HS-5 (cell line): ENCODE measurements around the gene VWF.
"Not testable (repeated sequence)": the region's sequence is repeated elsewhere in the genome, so short reads cannot be mapped to it uniquely, and the experiment has no call there.

Source experiments
- DNase-seq: peaks from one replicate; pipeline ENCODE4 v3.0.0-alpha.2; 2012; ENCODE audit warnings: low read depth

The VWF gene

DNA sequence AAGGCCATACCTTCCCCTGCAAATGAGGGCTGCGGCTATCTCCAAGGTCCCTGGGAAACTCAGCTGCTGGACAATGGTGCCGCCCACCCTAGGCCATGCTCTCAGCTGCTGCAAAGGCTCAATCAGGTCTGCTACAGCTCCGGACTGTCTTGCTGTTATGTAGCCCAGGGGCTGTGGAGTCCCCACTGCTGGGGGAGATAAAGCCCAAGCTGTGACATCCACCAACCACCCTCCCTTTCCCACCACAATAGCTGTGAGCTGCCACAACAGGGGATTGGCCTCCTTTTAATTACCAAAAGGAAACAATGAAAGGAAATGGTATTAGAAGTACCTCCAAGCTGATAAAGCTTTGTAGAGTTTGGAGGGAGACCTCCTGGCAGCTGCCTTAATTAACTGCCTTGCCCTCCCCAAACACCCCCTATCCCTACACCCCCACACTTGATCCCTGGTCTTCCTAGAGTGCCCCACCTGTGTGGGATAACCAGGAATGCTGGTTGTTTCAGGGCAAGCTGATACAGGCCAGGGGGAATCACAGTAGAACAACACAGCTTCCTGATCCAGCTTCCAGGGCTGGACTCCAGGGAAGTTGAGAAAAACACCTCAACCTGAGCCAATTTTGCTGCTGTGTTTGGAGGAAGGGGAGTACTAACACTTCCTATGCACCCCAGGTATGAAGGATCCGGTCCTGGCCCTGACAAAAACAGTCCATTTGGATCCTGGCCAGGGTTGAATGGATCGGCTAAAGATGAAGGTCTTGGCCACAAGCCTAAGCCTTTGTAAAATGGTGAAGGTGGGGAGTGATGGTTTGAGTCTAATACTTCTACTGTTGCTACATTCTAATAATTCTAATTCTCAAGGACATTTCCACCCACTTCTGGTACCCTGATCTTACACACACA is at the start of gene VWF:
VWF (minus strand) TSS at position 260 of the 899 bp plus-strand sequence. CDS start 1,474 bp downstream, outside the sequence.
- DNase-seq = no peak

DNA sequence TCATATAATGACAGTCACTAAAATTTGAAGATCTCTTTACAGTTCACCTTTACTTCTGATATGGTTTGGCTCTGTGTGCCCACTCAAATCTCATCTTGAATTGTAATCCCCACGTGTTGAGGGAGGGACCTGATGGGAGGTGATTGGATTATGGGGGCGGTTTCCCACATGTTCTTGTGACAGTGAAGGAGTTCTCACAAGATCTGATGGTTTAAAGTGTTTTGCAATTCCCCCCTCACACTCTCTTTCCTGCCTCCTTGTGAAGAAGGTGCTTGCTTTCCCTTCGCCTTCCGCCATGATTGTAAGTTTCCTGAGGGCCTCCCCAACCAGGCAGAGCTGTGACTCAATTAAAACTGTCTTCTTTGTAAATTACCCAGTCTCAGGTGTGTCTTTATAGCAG is 48.4 kb upstream of the VWF start:
- DNase-seq = no peak

DNA sequence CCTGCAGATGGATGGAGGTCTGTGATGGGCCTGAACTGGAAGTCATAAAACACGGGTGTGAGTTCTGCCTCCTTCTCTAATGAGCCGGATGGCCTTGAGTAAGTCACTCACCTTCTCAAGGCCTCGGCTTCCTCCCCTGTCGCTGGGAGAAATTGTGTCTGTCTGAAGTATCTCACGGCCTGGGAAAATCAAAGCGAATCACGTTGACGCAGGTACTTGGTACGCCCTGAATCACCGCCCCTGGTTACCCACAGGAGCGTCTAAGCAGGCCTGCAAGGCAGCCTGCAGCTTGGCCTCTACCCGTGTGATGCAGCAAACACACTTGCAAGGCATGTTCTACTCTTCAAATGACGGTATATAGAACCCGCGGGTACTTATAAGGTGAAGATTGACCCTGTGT is 47.6 kb upstream of the VWF start:
- no peak for DNase-seq

DNA sequence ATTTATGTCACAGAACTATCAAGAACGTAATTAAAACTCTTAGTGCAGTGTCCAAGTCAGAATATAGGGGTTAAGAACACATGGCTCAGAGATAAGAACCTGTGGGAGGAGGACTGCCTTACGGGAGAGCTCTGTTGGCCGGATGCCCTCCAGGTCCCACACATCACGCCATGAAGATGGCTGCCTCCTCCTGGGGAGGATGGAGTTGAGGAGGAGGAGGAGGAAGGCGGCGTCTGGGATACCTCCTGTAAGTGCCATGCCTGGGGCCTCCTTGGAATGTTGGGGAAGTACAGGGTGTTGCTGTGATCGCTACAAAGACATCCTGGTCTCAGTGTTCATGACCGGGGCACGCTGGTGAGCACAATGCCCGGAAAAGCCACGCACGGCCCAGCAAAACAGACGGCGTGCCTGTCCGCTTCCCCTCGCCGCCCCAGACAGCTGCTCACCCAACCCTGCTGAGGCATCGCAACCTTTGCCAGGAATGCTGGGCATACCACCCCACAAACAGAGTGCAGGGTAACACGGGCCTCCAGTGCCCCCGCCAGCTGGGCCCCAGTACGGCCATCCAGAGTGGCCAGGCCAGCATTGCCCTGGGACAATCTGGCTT is 47.0 kb upstream of the VWF start:
- DNase-seq = no peak

DNA sequence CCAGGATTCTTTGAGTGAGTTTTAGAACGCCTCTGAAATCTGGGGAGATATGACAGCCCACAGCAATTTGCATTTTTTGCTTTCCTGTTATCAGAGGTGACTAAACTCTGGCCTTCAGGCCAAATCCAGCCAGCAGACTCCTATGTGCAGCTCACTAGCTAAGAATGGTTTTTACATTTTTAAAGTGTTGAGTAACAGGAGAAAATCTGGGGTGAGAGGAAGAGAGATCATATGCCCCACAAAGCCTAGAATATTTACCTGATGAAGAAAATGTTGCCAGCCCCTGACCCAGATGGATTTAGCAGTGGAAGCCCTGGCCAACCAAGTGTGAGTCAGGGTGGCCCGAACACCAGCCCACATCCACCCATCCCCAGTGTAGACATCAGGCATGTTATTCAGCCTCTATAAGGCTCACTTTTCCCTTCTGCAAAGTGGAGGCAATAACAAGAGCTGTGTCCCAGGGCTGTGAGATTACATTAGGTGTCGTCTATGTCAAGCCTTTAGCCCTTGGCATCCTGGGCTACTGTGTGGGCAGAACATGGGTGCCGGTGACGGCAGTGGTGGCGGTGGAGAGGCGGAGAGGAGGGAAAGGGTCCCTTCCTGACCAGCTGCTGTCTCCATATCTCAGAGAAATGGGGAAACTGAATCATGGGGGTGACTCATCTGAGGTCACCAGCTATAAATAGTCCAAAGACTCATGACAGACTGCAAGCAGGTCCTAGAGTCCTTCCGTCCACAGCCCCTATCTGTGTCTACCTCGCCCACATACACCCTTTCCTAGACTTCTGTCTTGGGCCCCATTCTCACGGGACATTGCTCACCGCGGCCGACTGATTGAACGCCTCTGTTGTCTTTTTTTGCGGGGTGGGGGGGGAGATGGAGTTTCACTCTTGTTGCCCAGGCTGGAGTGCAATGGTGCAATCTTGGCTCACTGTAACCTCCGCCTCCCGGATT is 43.1 kb upstream of the VWF start:
- peak; percentile 94 for DNase-seq

DNA sequence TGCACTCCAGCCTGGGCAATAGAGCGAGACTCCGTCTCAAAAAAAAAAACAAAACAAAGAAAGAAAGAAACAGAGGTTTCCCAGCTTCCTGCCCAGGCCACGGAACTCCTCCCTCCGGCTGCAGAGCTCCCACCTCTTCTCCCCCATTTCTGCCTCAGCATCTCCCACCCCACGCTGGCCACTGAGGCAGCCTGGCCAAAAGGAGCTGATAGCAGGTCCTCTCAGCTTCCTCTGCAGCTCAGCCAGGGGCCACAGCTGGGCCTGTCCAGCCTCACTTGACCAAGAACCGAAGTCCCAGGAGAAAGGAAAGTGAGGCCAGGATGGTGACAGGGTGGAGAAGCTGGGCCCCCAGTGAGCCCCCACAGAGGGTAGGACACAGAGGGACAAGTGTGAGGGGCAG is 42.3 kb upstream of the VWF start:
- no peak for DNase-seq

DNA sequence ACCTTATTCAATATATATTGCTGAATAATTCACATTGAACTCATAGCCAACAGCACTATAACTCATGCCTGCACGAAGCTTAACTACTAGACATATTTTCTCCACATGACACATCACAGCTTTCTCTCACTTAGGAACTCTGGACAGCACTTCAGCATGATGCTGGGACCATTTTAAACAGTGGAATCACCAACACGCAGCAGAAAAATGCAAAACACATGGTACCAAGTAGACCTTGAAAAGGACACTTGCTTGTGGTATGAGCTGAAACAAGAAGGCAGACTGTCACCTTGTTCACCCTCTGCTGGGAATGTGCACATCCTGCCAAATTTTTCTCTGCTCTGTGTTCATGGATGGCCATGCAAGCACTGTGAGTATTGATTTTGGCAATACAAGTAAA is 40.9 kb upstream of the VWF start:
- DNase-seq = no peak

DNA sequence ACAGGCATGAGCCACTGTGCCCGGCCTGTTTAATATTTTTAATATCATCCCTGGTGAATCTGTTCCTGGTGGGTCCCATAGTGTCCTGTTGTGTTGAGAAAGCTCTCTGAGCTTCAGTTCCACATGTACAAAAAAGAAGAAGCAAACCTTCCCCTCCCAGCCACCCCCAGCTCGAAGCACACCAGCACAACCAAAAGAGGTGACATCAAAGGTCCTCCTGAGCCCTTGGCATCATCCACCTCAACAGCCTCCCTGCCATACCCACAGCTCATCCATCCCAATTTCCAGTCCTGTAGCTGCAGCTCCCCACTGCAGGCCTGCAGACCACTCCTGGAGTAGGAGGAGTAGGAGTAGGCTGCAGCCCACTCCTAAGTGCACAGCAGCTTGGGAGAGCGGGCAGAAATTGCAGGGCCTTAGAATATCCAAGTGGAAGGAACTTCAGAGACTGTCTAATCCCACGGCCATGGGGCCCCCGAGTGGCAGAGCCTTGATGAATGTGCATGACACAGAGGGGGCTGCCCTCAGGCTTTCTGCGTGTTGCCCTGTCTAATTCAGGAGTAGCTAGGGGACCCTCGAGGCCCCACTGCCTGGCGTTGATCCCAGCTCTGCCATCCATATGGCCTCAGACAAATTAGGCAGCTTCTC is 39.1 kb upstream of the VWF start:
- no peak for DNase-seq

DNA sequence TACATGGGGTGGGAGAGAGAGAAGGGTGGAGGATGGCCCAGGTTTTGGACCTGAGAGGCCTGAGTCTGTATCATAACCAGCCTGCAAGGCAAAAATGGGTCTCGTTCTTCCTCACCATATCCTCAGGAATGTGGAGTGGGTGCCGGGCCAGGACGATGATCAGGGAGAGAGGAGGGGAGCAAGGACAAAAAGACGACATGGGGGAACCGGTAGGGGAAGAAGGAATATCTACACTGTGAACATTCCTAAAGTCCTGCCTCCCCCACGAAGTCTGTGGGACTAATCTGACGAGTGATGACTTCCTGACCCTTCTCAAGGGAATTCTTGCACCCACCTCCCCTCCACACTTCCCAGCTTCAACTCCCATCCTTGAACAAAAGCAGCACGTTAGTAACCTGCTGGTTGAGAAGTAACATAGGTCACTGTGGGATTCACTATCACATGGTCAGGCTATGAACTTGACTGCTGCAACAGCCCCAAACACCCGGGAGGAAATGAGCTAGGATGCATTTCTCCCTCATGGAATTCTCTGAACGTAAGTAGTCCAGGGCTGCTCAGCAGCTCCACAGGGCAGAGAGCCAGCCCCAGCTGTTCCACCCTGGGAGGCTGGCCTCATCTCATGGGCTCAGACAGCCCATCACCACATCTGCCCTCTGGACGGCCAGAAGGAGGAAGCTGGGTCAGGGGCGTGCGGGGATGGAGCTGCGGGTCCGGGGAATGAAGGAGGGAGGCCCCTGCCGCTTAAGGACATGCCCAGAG is 36.8 kb upstream of the VWF start:
- DNase-seq = no peak

DNA sequence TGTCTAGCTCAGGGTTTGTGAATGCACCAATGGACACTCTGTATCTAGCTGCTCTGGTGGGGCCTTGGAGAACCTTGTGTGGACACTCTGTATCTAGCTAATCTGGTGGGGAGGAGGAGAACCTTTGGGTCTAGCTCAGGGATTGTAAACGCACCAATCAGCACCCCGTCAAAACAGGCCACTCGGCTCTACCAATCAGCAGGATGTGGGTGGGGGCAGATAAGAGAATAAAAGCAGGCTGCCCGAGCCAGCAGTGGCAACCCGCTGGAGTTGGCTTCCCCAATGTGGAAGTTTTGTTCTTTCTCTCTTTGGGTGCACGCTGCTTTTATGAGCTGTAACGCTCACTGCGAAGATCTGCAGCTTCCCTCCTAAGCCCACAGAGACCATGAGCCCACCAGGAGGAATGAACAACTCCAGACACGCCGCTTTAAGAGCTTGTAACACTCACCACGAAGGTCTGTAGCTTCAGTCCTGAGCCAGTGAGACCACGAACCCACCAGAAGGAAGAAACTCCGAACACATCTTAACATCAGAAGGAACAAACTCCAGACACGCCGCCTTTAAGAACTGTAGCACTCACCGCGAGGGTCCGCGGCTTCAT is 35.7 kb upstream of the VWF start:
- DNase-seq = not testable (repeated sequence)

DNA sequence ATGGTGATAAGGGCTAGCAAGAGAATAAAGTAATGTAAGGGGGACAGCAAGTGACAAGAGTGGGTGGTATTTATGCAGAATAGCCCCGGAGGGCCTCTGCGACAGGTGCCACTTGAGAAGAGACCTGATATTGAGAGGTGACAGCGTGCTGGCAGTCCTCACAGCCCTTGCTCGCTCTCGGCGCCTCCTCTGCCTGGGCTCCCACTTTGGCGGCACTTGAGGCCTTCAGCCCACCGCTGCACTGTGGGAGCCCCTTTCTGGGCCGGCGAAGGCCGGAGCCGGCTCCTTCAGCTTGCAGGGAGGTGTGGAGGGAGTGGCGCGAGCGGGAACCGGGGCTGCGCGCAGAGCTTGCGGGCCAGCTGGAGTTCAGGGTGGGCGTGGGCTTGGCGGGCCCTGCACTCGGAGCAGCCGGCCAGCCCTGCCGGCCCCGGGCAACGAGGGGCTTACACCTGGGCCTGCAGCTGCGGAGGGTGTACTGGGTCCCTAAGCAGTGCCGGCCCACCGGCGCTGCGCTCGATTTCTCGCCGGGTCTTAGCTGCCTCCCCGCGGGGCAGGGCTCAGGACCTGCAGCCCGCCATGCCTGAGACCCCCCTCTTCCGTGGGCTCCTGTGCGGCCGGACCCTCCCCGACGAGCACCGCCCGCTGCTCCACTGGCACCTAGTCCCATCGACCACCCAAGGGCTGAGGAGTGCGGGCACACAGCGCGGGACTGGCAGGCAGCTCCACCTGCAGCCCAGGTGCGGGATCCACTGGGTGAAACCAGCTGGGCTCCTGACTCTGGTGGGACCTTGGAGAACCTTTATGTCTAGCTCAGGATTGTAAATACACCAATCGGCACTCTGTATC is 34.9 kb upstream of the VWF start:
- not testable (repeated sequence) for DNase-seq

DNA sequence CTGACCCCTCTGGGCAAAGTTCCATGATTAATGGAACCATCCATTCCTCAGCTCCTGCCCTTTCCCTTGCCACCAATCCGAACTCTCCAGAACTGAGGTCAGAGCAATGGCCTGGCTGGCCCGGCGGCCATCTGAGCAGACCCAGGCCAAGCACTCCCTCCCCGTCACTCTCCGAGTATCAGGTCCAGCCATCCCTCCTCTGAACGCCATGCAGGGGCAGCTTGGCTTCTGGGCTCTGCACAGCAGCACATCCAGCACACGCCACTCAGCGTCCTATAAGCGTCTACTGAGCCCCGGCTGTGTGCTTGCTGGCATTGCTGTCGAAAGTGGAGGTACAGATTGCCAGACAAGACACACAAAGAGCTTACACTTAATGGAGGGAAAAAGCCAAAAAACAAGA is 34.3 kb upstream of the VWF start:
- DNase-seq = no peak

DNA sequence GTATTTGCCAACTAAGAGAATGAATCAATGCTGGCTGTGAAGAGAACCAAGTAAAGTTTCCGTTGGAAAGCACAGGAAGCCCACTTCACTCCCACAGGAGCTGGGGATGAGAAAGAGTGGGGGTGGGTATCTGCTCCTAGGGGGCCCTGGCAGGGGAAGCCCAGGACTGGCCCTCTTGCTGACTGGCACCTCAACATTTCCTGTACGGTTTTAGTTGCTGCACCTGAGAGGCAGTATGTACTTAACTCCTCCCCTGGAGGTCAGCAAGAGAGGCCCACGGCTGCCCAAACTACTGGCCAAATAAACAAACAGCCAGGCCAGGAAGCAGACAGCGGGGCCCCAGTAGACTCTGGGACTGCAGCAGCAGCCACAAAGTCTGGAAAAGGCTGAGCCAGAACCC is 33.8 kb upstream of the VWF start:
- DNase-seq = no peak

DNA sequence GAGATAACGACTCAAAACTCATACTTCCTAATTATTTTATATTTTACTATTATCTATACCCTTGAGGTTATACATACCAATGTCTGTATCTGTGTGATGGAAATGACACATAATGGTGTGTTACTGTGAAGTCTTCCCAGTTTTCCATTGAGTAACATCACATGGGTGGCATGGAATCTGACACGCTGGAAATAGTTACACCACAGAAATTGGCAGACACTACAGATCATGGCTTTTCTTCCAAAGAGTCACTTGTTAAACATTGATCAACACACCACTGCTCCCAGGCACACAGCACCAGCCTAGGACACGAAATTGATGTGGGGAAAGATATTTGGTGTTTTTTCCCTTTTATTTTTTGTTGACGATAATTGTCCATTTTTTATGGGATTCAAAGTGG is 33.0 kb upstream of the VWF start:
- DNase-seq = no peak

DNA sequence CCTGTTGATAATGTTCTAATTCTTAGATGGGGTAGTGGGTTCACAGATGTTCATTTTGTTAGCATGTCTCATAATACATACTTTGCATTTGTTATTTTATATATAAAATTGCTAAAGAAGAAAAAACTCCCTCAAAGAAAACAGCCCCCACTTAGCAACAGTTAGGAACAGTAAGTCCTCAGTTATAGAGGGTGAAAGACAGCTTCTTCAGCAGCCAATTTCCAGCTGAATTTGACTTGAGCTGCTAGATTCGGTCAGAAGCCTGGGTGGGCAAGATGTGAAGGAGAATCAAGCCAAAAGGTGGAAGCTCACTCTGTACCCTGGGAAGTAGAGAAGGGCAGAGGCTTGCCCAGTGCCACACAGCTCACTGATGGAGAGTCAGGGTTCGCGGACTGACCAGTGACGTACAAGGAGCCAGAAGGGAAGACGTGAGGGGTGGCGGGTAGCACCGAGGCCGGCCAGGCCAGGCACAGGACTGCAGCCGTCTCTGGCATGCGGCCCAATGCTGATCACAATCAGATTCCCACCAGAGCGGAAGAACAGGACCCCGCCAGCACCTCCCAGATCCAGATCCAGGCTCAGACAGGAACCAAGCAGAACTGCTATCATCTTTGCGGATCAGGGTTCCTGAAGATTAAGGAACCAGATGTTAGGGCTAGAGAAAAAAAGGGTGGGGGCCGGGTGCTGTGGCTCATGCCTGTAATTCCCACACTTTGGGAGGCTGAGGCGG is 30.4 kb upstream of the VWF start:
- DNase-seq = no peak

DNA sequence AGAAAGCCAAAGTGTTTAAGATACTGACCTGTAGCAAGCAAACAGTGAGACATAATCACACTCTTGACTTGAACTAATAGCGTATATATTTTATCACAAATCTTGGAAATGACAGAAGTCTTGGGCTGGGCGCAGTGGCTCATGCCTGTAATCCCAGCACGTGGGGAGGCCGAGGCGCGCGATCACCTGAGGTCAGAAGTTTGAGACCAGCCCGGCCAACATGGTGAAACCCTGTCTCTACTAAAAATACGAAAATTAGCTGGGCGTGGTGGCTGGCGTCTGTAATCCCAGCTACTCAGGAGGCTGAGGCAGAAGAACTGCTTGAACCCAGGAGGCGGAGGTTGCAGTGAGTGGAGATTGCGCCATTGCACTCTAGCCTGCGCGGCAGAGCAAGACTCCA is 24.3 kb upstream of the VWF start:
- DNase-seq = not testable (repeated sequence)

DNA sequence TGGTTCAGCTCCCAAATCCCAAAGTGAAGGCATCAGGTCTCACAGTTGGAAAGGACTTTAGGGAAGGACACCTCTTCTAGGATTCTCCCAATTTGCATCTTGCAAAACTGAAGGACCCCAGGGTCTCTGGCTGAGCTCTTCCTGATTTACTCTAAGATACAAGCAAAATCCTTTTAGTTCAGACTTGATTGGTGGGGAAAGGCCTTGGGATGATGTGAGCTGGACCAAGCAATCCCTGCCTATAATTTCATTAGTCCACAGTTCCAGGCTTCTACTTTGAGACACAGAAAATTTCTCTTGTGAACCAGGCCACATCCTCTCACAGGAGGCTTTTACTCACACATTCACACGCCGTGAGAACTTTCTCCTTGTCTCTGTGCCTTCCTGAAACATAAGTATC is 23.6 kb upstream of the VWF start:
- no peak for DNase-seq

DNA sequence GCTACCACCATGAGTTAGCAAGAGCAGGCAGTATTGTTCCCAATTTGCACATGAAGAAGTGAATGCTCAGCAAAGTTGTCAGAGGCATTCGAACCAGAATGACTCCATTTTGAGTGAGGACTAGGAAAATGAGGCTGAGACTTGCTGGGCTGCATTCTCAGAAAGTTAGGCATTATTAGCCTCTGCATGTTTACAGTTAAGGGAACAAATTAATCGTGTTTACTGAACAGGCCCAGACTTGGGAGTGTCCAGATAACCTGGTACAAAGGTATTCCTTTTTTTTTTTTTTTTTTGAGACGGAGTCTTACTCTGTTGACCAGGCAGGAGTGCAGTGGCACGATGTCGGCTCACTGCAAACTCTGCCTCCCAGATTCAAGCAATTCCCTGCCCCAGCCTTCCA is 22.5 kb upstream of the VWF start:
- no peak for DNase-seq

DNA sequence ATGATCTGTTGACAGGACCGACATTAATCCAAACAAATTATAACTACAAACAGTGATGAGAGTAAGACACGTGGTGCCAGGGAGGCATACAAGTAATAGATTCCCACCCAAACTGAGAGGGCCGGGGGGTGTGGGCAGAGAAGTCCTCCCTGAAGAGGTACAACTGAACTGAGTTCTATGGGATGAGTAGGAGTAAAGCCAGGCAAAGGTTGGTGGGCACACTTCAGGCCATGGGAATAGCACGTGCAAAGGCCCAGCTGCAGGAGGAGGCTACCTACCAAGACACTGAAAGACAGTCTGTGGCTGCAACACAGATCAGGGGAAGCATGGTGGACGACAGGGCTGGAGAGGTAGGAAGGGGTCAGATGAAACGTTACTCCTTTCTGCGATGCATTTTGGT is 22.0 kb upstream of the VWF start:
- DNase-seq = no peak
